GM12892 (cell line): ENCODE data around the gene CDC14B.

Experiments used
- POLR2A ChIP-seq: IDR thresholded peaks from 2 replicates; pipeline ENCODE4 v1.6.1; 2011; ENCODE audit warnings: low read depth, low read length, control low read depth
- POLR2AphosphoS5 ChIP-seq: IDR thresholded peaks from 2 replicates; pipeline ENCODE4 v1.6.1; 2011; ENCODE audit warnings: low read depth, low read length, control low read depth
- TAF1 ChIP-seq: IDR thresholded peaks from 2 replicates; pipeline ENCODE4 v1.6.1; 2011; ENCODE audit warnings: low read depth, mild to moderate bottlenecking, control low read depth, low read length, borderline replicate concordance

- no peak for TF ChIP-seq POLR2AphosphoS5
- no peak for TF ChIP-seq TAF1
- TF ChIP-seq POLR2A = no peak
Observed at GRCh38 chr9:96467784-96468183, 151.9 kb downstream of the CDC14B start.
